GM18499 (cell line): ENCODE data around the gene RECQL.
"Not testable (repeated sequence)": the region's sequence is repeated elsewhere in the genome, so short reads cannot be mapped to it uniquely, and the experiment has no call there.

Source experiments
- ATAC-seq: cut with Tn5 transposase; IDR thresholded peaks from one replicate; pipeline ENCODE4 v1.9.1; 2021; ENCODE audit warnings: moderate number of reproducible peaks; ENCODE audit not compliant: insufficient read depth, unreplicated experiment

The RECQL gene

DNA sequence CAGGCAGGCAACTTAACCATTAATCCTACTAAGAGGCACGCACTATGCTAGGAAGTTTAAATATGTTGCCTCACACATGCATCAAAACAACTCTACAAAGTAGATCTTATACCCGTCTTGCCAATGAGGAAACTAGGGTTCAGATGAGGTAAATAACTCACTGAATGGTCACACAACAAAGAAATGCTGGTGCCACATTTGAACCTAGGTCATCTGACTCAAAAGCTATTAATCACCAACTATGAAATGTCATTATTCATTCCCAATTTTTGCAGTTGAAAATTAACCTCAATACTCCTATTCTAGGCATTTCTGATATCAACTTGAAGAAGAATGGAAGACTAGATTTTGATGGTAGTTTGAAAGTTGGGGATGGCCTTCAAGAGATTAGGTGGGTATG lies 66.7 kb downstream of the RECQL start:
- ATAC-seq = no peak

DNA sequence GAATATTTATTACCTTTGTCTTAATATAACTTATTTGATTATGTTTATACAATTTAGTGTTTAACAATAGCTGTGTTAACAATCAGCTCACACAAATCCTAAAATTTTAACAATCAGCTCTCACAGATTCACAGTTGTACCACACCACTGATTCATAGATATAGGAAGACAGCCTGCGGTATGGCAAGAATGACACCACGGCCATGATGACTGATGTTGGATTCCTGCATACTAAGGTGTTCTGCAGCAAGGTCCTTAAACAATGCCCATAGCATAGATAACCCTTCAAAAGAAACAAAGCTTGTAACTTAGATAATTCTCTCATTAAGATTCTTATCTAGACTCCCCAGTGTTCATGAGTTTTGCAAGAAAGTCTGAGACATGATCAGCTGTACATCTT lies 67.9 kb downstream of the RECQL start:
- ATAC-seq = no peak

DNA sequence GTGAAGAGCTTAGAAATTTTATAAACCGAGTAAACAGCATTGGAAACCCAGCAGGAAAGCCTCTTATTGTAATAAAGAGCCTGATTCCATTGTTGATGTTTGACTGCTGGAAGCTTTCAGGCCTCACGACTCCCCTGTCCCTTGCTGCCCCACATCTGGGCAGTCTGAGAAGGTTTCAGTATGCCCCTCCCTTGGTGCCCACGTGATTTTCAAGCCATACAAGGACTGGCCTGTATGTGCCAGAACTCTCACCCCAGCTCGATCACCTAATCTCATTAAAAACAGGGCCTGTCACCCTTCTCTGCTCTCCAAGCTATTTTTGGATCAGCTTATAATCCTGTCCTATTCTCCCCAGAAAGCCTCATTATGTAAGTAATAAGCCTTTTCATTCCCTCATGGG lies 71.4 kb downstream of the RECQL start:
- ATAC-seq = no peak

- ATAC-seq = no peak
These were observed 73.2 kb downstream of the RECQL start for GRCh38 chr12:21428241-21428640.

DNA sequence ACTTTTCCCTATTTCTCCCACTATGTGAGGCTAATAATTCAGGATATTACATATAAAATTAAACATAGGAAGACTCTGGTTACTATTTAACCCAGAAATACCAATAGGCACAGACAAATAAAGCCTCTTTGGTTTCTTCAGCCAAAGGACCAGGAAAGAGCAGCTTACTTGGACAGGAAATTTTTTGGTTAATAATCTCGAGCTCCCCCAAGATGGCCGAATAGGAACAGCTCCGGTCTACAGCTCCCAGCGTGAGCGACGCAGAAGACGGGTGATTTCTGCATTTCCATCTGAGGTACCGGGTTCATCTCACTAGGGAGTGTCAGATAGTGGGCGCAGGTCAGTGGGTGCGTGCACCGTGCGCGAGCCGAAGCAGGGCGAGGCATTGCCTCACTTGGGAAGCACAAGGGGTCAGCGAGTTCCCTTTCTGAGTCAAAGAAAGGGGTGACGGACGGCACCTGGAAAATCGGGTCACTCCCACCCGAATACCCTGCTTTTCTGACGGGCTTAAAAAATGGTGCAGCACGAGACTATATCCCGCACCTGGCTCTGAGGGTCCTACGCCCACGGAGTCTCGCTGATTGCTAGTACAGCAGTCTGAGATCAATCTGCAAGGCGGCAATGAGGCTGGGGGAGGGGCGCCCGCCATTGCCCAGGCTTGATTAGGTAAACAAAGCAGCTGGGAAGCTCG lies 82.3 kb downstream of the RECQL start:
- ATAC-seq = not testable (repeated sequence)
